ENCODE results near the gene NGB.

- TF ChIP-seq GATA2 (IDR thresholded peaks at IDR 0.05; ENCODE audit: low read depth, low read length) (no peak), GATA3 (IDR thresholded peaks at IDR 0.05; ENCODE audit: low read depth, low read length) (no peak)
Measured at GRCh38 chr14:77260199-77260598, 10.8 kb downstream of the NGB start.
